Spleen (tissue), 11 donors: Measurements from ENCODE around the gene SORD. TPM values are rescaled to one million over a fixed set of nuclear protein-coding genes. Genes with fewer than 3 reads are reported as not detected.

Experiments used
- DNase-seq: peaks from one replicate; pipeline ENCODE4 v3.0.0-alpha.2; 2020
- H3K27ac ChIP-seq, 8 donors: fragments of 200-600 bp; sonication (generic) in 7 of 8; 1 replicate in 4 of 8; 2 replicates in 4 of 8; pipeline versions ENCODE4 v1.5.0 to v1.8.0; 2016 to 2021; ENCODE audit warnings: inconsistent platforms in 4 of 8, mild to moderate bottlenecking in 4 of 8, moderate library complexity in 1 of 8
- H3K27me3 ChIP-seq, 7 donors: fragments of 200-600 bp; sonication (generic) in 6 of 7; replicated peaks in 1 of 7; 1 replicate in 4 of 7; 2 replicates in 3 of 7; pipeline versions ENCODE4 v1.5.0 to v1.8.0; 2016 to 2021; ENCODE audit warnings: inconsistent platforms in 3 of 7, mild to moderate bottlenecking in 1 of 7
- H3K36me3 ChIP-seq, 6 donors: fragments of 200-600 bp; sonication (generic) in 5 of 6; 1 replicate in 4 of 6; 2 replicates in 2 of 6; pipeline versions ENCODE4 v1.5.0 to v1.8.0; 2016 to 2021; ENCODE audit warnings: inconsistent platforms in 2 of 6
- H3K4me1 ChIP-seq, 6 donors: fragments of 200-600 bp; sonication (generic) in 5 of 6; 1 replicate in 3 of 6; 2 replicates in 3 of 6; pipeline versions ENCODE4 v1.5.0 to v1.8.0; 2016 to 2021; ENCODE audit warnings: inconsistent platforms in 3 of 6
- H3K4me3 ChIP-seq, 8 donors: fragments of 200-600 bp; sonication (generic) in 7 of 8; 1 replicate in 4 of 8; 2 replicates in 4 of 8; pipeline versions ENCODE4 v1.5.0 to v1.8.0; 2016 to 2021; ENCODE audit warnings: inconsistent platforms in 4 of 8, mild to moderate bottlenecking in 4 of 8, moderate library complexity in 2 of 8
- H3K9me3 ChIP-seq, 8 donors: fragments of 200-600 bp; sonication (generic) in 7 of 8; 1 replicate in 4 of 8; 2 replicates in 4 of 8; pipeline versions ENCODE4 v1.5.0 to v1.8.0; 2016 to 2021; ENCODE audit warnings: inconsistent platforms in 4 of 8
- POLR2A ChIP-seq, 3 donors: fragments of 450-650 bp; IDR thresholded peaks; one replicate each; pipeline ENCODE4 v1.5.1; 2017; ENCODE audit warnings: antibody characterized with exemption in 3 of 3, mild to moderate bottlenecking in 1 of 3
- POLR2AphosphoS5 ChIP-seq, 3 donors: sonication (generic); formaldehyde crosslinking; IDR thresholded peaks; one replicate each; pipeline ENCODE4 v1.5.1; 2017; ENCODE audit warnings: antibody characterized with exemption in 3 of 3
- WGBS, 5 donors: extraction: QIAGEN DNeasy Blood & Tissue Kit in 3 of 5; methylation state at CpG; one replicate each; pipeline versions ENCODE4 v1.1.5 to v1.1.7; 2013 to 2018; 5-methylcytosine and 5-hydroxymethylcytosine counted together
- intact Hi-C: fragments of 100-400 bp; cut with DNase I; formaldehyde crosslinking; loops from one replicate; pipeline ENCODE4 v1.15.0; 2023; ENCODE audit warnings: low total_unique reads
- polyA plus RNA-seq, 3 donors: library from polyadenylated mRNA; stranded (reverse); fragments of 200-250 nt; gene quantifications; one replicate each; pipeline ENCODE4 v1.2.1, GENCODE V29; 2013
- total RNA-seq, 7 donors: library from RNA; depleted of rRNA in 3 of 7; stranded (reverse); fragments of >200 nt in 3 of 7; fragmentation: NEBNext Ultra II Directional in 4 of 7; extraction: Animal tissue kit (Norgen Biotek cat#: 25700) in 4 of 7; gene quantifications; one replicate each; pipeline versions ENCODE4 v1.1.0 to v1.2.1, GENCODE V29; 2016 to 2021
- TF ChIP-seq, protein P1 (sequence below), 11 experiments: fragments of 200-600 bp in 7 of 11; fragments of 450-650 bp in 4 of 11; sonication (generic) in 4 of 11; IDR thresholded peaks in 8 of 11; conservative IDR thresholded peaks in 3 of 11; 1 replicate in 7 of 11; 2 replicates in 4 of 11; pipeline versions ENCODE4 v1.4.0 to v1.8.0; 2016 to 2021; ENCODE audit warnings: antibody characterized with exemption in 11 of 11, inconsistent platforms in 4 of 11, mild to moderate bottlenecking in 1 of 11
- donor health status: healthy with polysubstance abuse.
- donor health status: DM: no; HTN: no; CAD: no; lungs with moderate emphysema.
- donor health status: DM: no; HTN: no; CAD: no.
- donor health status: Bipolar disorder and iron deficiency.
- donor health status: healthy.
- donor health status: DM: no; HTN: no; CAD: no.
- donor health status: DM: yes; HTN: yes; CAD: no.

Gene SORD
- total and polyA plus RNA-seq, 10 donors = 2.6 to 12.5 (median 7.7) TPM

DNA sequence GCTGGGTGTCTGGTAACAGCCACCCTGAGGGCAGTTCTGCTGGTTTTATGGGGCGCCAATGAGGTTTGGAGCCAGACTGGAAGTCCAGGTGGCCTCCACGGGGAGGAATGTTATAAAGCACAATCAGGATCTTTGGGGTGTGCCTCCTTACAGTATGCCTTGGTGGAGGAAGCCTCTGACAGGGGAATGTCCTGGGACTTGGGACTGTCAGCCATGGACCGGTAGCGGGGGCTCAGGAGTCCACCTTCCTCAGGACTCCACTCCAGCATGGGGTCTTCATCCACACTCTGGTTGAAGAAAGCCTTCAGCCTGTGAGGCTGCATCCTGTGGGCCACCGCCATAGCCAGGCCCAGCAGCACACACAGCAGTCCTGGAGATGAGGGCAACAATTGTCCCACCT lies 96.0 kb downstream of the SORD start:
- no peaks in the 10 kb centered on the region for H3K9me3 ChIP-seq
- no peaks in the 10 kb centered on the region for H3K36me3 ChIP-seq
- intact Hi-C loops = no loop called here
- peaks cover 15 to 34% (median 27%) of the 10 kb centered on the region in 6 donors for H3K4me1 ChIP-seq
- H3K27me3 ChIP-seq = peaks cover 13 to 87% (median 40%) of the 10 kb centered on the region in 7 donors
- H3K4me3 ChIP-seq = no peak overlapping the region
- peak; percentile 50 for DNase-seq
- TF ChIP-seq POLR2A (IDR thresholded peaks at IDR 0.05) = no peak
- TF ChIP-seq, protein P1, sequence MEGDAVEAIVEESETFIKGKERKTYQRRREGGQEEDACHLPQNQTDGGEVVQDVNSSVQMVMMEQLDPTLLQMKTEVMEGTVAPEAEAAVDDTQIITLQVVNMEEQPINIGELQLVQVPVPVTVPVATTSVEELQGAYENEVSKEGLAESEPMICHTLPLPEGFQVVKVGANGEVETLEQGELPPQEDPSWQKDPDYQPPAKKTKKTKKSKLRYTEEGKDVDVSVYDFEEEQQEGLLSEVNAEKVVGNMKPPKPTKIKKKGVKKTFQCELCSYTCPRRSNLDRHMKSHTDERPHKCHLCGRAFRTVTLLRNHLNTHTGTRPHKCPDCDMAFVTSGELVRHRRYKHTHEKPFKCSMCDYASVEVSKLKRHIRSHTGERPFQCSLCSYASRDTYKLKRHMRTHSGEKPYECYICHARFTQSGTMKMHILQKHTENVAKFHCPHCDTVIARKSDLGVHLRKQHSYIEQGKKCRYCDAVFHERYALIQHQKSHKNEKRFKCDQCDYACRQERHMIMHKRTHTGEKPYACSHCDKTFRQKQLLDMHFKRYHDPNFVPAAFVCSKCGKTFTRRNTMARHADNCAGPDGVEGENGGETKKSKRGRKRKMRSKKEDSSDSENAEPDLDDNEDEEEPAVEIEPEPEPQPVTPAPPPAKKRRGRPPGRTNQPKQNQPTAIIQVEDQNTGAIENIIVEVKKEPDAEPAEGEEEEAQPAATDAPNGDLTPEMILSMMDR (IDR thresholded peaks at IDR 0.05 in 8 of 11, conservative IDR thresholded peaks at IDR 0.05 in 3 of 11) = no peak
- TF ChIP-seq POLR2AphosphoS5 (IDR thresholded peaks at IDR 0.05) = no peak
- no peak overlapping the region for H3K27ac ChIP-seq
- 90 to 93% (median 91%) methylated on average over 5 of the region's 5 CpGs for WGBS, 5 donors

DNA sequence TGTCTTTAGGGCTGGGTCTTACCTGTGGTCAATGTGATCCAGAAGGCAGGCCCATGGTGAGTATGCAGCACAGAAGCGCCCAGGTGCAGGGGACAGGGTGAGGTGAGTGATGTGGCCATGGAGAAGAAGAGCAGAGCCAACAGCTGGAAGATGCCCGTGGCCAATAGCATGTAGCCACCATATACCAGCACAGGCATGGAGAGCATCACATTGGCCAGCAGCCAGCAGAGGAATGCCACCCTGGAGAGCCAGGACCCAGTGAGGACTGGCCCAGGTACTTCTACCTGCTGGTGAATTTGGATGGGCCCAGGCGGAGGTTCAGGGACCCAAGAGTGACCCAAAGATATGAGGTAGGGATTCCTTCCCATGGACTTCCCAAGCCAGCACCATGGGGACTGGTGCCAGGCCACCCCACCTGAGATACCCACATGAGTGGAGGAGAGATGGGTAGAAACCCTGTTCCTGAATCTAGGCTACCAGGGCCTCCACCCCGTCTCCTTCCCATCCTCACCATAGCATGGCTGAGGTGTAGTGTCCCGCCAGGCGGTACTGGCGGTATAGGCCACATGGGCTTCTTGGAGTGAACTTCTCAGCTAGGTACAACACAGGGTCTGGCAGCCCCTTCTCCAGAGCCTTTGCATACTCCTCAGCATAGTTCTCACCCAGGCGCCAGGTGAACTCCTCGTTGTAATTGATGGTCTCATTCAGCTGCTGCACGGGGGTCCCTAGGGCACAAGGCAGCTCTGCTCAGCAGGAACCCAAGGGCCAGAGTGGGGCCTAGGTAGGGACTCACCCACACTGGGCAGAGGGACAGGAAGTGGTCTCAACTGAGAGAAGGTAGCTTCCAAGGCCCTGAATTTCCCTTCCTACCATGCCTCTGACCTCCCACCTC lies 97.3 kb downstream of the SORD start:
- intact Hi-C loops = loop anchor here (10.0 kb wide), 1 partner anchor 164 kb away; no protein-coding TSS in a partner anchor
- peak; percentile 57 for DNase-seq
- Histone ChIP-seq H3K9me3 (no peaks in the 10 kb centered on the region), H3K4me3 (no peak overlapping the region), H3K27me3 (peaks cover 8 to 84% (median 31%) of the 10 kb centered on the region in 7 donors), H3K27ac (no peak overlapping the region), H3K36me3 (no peaks in the 10 kb centered on the region), H3K4me1 (peaks cover 13 to 24% (median 20%) of the 10 kb centered on the region in 6 donors)
- WGBS, 5 donors = 92 to 95% (median 93%) methylated on average over 10 of the region's 10 CpGs
- no peak for TF ChIP-seq POLR2A (IDR thresholded peaks at IDR 0.05)

DNA sequence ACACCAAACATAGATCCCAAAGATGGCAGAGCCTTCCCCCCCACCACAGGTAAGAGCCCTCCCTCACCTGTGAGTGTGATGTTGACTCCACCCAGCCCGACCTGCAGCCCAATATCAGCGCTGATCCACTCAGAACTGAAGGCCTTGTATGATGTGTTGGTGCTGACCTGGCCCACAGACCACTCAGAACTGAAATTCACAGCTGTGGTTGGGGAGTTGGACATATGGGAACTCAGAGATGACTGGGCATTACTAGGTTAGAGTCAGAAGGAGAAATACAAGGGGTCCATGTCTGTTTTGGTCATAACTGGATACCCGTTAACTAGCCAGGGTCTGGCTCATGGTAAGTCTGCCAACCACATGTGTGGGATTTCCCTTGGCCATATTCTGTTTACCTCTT lies 98.0 kb downstream of the SORD start:
- Histone ChIP-seq H3K9me3 (no peaks in the 10 kb centered on the region), H3K36me3 (no peaks in the 10 kb centered on the region), H3K27ac (no peak overlapping the region), H3K4me1 (peaks cover 13 to 24% (median 19%) of the 10 kb centered on the region in 6 donors), H3K27me3 (peaks cover 8 to 84% (median 27%) of the 10 kb centered on the region in 7 donors), H3K4me3 (no peak overlapping the region)
- TF ChIP-seq, protein P1 (IDR thresholded peaks at IDR 0.05 in 8 of 11, conservative IDR thresholded peaks at IDR 0.05 in 3 of 11) = no peak
- TF ChIP-seq POLR2AphosphoS5 (IDR thresholded peaks at IDR 0.05) (no peak), POLR2A (IDR thresholded peaks at IDR 0.05) (no peak)
- WGBS, 5 donors = 79 to 97% (median 89%) methylated on average over 3 of the region's 3 CpGs
- intact Hi-C loops = loop anchor here (10.0 kb wide), 1 partner anchor 164 kb away; no protein-coding TSS in a partner anchor
- DNase-seq = no peak

DNA sequence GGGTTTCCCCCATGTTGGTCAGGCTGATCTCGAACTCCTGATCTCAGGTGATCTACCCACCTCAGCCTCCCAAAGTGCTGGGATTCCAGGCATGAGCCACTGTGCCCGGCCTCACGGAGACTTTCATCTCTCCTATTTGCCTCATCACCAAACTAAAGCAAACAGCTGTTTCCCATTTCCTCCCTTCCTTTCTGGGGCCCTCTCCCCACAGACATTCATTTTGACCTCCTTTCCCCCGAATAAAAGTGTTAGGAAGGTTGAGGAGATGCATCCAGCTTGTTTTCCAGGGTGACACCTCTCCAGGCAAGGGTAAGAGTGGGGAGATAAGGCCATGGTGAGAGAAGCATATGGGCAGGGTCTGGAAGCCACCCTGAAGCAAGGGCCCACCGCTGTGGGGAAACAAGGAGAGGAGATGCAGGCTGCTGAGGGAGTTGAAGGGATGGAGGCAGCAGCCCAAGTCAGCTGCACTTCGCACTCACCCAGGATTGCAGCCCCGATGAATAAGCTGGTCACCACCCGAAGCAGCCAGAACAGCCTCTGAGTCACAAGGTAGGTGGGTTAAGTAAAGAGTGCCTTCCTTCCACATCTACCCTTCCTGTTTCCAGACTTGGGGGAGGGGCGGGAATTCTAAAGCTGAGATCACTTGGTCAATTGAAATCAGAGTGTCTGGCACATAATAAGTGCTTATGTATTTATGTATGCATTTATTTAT lies 98.9 kb downstream of the SORD start:
- intact Hi-C loops = loop anchor here (10.0 kb wide), 1 partner anchor 163 kb away; no protein-coding TSS in a partner anchor
- 42 to 61% (median 50%) methylated on average over 9 of the region's 9 CpGs for WGBS, 5 donors
- Histone ChIP-seq H3K36me3 (no peaks in the 10 kb centered on the region), H3K27ac (no peak overlapping the region), H3K27me3 (peaks cover 4 to 82% (median 19%) of the 10 kb centered on the region in 7 donors), H3K9me3 (no peaks in the 10 kb centered on the region), H3K4me1 (peaks cover 8 to 15% (median 12%) of the 10 kb centered on the region in 6 donors), H3K4me3 (no peak overlapping the region)
- TF ChIP-seq POLR2AphosphoS5 (IDR thresholded peaks at IDR 0.05) (no peak), POLR2A (IDR thresholded peaks at IDR 0.05) (no peak)
- TF ChIP-seq, protein P1 (IDR thresholded peaks at IDR 0.05 in 8 of 11, conservative IDR thresholded peaks at IDR 0.05 in 3 of 11) = no peak
- no peak for DNase-seq
